ENCODE measurements around the gene GRAP. TPM values are rescaled to one million over a fixed set of nuclear protein-coding genes. Genes with fewer than 3 reads are reported as not detected.

The GRAP gene
- total RNA-seq, 1 experiment from 2014 or later: 0.21 TPM

DNA sequence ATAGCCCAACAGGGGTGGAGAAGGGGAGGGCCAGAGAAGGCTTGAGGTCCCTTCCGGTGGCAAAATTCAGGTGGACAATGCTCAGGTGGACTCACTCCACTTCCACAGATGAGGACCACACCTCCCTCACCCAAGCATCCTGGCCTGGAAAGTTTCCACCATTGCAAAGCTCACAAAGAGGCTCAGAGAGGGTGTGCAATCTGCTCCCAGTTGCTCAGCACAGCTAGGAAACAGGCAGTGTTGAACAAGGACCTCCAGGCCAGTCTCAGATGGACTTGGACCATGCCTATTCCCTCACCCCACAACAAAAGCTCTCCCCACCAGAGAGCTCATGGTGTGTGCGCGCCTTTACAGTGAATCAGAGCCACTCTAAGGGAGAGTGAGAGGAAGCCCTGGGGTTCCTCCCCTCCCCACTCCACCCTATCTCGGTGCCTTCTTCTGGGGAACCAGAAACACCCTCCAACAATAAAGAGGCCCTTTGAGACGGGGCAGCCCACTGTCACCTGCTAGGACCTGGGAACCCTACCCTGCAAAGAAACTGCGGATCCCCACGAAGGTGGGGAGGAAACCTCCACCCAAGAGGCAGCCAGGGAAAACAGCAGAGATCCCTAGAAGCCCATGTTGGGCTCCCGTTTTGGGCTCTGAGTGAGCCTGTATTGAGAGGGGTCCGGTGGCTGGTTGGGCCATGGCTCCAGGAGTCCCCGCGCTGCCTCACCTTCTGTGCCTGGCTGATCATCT lies 43.8 kb downstream of the GRAP start:
- in situ Hi-C loops (cut with HindIII; ENCODE audit: low pct_unique_long_range_greater_than_20kb, low sequenced_read_pairs): no loop called here
- peak overlapping the region; percentile 61 to 69 for H3K4me3 ChIP-seq (ENCODE audit: low read depth in 2 of 2, low read length in 2 of 2)
- H3K4me1 ChIP-seq (ENCODE audit: control insufficient read depth, insufficient read depth, low read length): peaks cover 9% of the 10 kb centered on the region
- H3K36me3 ChIP-seq (ENCODE audit: control insufficient read depth, insufficient read depth, low read length): no peaks in the 10 kb centered on the region; the same call in 1 of the 2 replicates
- no TSS peak for BruUV-seq (replicated peaks)
- peak overlapping the region; percentile 75 for H3K27ac ChIP-seq (ENCODE audit: low read length)
- DNase-seq (ENCODE audit: low read depth, low spot score) (no peak), ATAC-seq (no peak)
- no peaks in the 10 kb centered on the region for H3K9me3 ChIP-seq (ENCODE audit: control insufficient read depth, insufficient read depth, low read depth, low read length)
- no peaks in the 10 kb centered on the region for H3K27me3 ChIP-seq (ENCODE audit: control insufficient read depth, insufficient read depth, low read length)
- CTCF ChIA-PET: interaction anchor here (1.5 kb wide), 1 partner anchor 42 kb away, joined by 3 read pairs; no protein-coding TSS in a partner anchor
- intact Hi-C loops (cut with micrococcal nuclease; ENCODE audit: unreplicated experiment): no loop called here
- no peak for TF ChIP-seq SIN3A (IDR thresholded peaks at IDR 0.05; ENCODE audit: borderline replicate concordance, insufficient read depth, low read depth, low read length)
- no peak for TF ChIP-seq TCF7L2 (IDR thresholded peaks at IDR 0.05; ENCODE audit: low read depth, low read length)
- no peak for TF ChIP-seq CTCF (IDR thresholded peaks at IDR 0.05)
- no peak for TF ChIP-seq POLR2AphosphoS5 (IDR thresholded peaks at IDR 0.05; ENCODE audit: low read depth, low read length)
- TF ChIP-seq, protein P1, sequence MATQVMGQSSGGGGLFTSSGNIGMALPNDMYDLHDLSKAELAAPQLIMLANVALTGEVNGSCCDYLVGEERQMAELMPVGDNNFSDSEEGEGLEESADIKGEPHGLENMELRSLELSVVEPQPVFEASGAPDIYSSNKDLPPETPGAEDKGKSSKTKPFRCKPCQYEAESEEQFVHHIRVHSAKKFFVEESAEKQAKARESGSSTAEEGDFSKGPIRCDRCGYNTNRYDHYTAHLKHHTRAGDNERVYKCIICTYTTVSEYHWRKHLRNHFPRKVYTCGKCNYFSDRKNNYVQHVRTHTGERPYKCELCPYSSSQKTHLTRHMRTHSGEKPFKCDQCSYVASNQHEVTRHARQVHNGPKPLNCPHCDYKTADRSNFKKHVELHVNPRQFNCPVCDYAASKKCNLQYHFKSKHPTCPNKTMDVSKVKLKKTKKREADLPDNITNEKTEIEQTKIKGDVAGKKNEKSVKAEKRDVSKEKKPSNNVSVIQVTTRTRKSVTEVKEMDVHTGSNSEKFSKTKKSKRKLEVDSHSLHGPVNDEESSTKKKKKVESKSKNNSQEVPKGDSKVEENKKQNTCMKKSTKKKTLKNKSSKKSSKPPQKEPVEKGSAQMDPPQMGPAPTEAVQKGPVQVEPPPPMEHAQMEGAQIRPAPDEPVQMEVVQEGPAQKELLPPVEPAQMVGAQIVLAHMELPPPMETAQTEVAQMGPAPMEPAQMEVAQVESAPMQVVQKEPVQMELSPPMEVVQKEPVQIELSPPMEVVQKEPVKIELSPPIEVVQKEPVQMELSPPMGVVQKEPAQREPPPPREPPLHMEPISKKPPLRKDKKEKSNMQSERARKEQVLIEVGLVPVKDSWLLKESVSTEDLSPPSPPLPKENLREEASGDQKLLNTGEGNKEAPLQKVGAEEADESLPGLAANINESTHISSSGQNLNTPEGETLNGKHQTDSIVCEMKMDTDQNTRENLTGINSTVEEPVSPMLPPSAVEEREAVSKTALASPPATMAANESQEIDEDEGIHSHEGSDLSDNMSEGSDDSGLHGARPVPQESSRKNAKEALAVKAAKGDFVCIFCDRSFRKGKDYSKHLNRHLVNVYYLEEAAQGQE (IDR thresholded peaks at IDR 0.05; ENCODE audit: insufficient read depth in 1 of 2, low read depth in 2 of 2, low read length in 1 of 2): no peak
- POLR2A ChIA-PET: interaction anchor here (0.6 kb wide), 1 partner anchor 20 kb away, joined by 3 read pairs; no protein-coding TSS in a partner anchor

DNA sequence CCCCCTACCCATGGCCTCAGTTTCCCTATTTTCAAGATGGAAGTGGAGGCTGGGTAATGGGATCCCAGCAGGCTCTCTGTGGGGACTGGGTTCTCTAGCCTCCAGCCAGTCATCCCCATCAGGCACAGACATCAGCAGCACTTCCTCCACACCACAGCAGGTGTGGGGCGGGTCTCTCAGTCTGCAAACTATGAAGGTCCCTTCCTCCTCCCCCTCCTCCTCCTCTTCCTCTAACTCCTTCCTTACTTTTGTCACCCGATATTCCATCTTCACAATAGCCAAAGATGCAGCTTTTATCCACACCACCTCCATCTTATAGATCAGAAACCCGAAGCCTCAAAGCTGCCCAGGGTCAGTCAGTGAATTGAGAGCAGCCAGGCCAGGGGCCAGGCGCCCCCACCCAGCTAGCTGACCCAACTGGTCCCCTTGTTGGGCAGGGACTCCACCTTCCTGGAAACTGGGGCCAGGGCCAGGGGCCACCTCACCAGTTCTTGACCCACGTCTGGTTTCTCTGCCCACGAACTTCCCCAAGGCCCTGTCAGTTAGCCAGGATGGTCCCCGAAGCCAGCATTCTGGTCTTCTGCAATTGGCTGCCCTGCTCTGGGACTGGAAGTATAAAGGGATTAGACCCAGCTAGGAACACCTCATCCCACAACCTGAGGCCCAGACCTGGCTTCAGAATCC lies 44.7 kb downstream of the GRAP start:
- intact Hi-C loops (cut with micrococcal nuclease; ENCODE audit: unreplicated experiment) (no loop called here), in situ Hi-C loops (cut with HindIII; ENCODE audit: low pct_unique_long_range_greater_than_20kb, low sequenced_read_pairs) (no loop called here)
- H3K36me3 ChIP-seq (ENCODE audit: control insufficient read depth, insufficient read depth, low read length): no peaks in the 10 kb centered on the region; the same call in 1 of the 2 replicates
- TF ChIP-seq SIN3A (IDR thresholded peaks at IDR 0.05; ENCODE audit: borderline replicate concordance, insufficient read depth, low read depth, low read length): no peak
- no peak for TF ChIP-seq POLR2AphosphoS5 (IDR thresholded peaks at IDR 0.05; ENCODE audit: low read depth, low read length)
- TF ChIP-seq, protein P1 (IDR thresholded peaks at IDR 0.05; ENCODE audit: insufficient read depth in 1 of 2, low read depth in 2 of 2, low read length in 1 of 2): no peak
- TF ChIP-seq CTCF (IDR thresholded peaks at IDR 0.05): no peak
- TF ChIP-seq TCF7L2 (IDR thresholded peaks at IDR 0.05; ENCODE audit: low read depth, low read length): no peak
- no peak overlapping the region for H3K27ac ChIP-seq (ENCODE audit: low read length)
- DNase-seq (ENCODE audit: low read depth, low spot score) (no peak), ATAC-seq (no peak)
- H3K4me1 ChIP-seq (ENCODE audit: control insufficient read depth, insufficient read depth, low read length): peaks cover 9% of the 10 kb centered on the region
- no peaks in the 10 kb centered on the region for H3K9me3 ChIP-seq (ENCODE audit: control insufficient read depth, insufficient read depth, low read depth, low read length)
- no peaks in the 10 kb centered on the region for H3K27me3 ChIP-seq (ENCODE audit: control insufficient read depth, insufficient read depth, low read length)
- ChIA-PET CTCF (interaction anchor here (1.5 kb wide), 1 partner anchor 41 kb away, joined by 3 read pairs; no protein-coding TSS in a partner anchor), POLR2A (no interaction called here)
- H3K4me3 ChIP-seq (ENCODE audit: low read depth in 2 of 2, low read length in 2 of 2): peak overlapping the region; percentile 61 to 69
- BruUV-seq (replicated peaks): no TSS peak

Data from Panc1 (cell line).